ENCODE measurements around the gene TOMM7.

- no peak for TF ChIP-seq CTCF (IDR thresholded peaks at IDR 0.05 in 2 of 3, conservative IDR thresholded peaks at IDR 0.05 in 1 of 3; ENCODE audit: control insufficient read depth in 2 of 3, extremely low read depth in 1 of 3, insufficient read depth in 1 of 3, low read depth in 3 of 3, low read length in 3 of 3)
- TF ChIP-seq EGR1 (IDR thresholded peaks at IDR 0.05; ENCODE audit: borderline replicate concordance in 1 of 2, low read depth in 2 of 2, low read length in 2 of 2): no peak
- no peak for TF ChIP-seq RAD21 (IDR thresholded peaks at IDR 0.05; ENCODE audit: insufficient read depth, low read depth, low read length)
- TF ChIP-seq TAF1 (IDR thresholded peaks at IDR 0.05; ENCODE audit: borderline replicate concordance, low read depth, low read length): no peak
- TF ChIP-seq POLR2A (IDR thresholded peaks at IDR 0.05; ENCODE audit: low read depth, low read length): no peak
- no peak for TF ChIP-seq ELK1 (IDR thresholded peaks at IDR 0.05; ENCODE audit: low read depth, low read length)
- no peak for TF ChIP-seq EZH2 (IDR thresholded peaks at IDR 0.05; ENCODE audit: borderline replicate concordance, control insufficient read depth, low read depth, low read length)
- TF ChIP-seq BMI1 (IDR thresholded peaks at IDR 0.05; ENCODE audit: borderline replicate concordance): no peak
- no peak for TF ChIP-seq GABPA (IDR thresholded peaks at IDR 0.05; ENCODE audit: low read depth)
- no peak for TF ChIP-seq SMC3 (IDR thresholded peaks at IDR 0.05; ENCODE audit: borderline replicate concordance, low read length)
- no peak for TF ChIP-seq POLR2AphosphoS5 (IDR thresholded peaks at IDR 0.05; ENCODE audit: low read length)
- TF ChIP-seq JUND (IDR thresholded peaks at IDR 0.05; ENCODE audit: low read depth, low read length): no peak
- TF ChIP-seq SKIL (IDR thresholded peaks at IDR 0.05; ENCODE audit: low read depth, poor library complexity, severe bottlenecking): no peak
Observed at GRCh38 chr7:22864301-22864700, 41.7 kb upstream of the TOMM7 start.
